K562 (cell line): ENCODE data around the gene DTL.

Source experiments
- KDM5B ChIP-seq: fragments of 200-600 bp; sonication (generic); IDR thresholded peaks from 2 replicates; pipeline ENCODE4 v1.6.1; 2012; ENCODE audit warnings: low read depth, mild to moderate bottlenecking, moderate library complexity, low read length, control low read depth, inconsistent platforms; ENCODE audit not compliant: insufficient replicate concordance
- RBM15 ChIP-seq: fragments of 200-400 bp; formaldehyde crosslinking; IDR thresholded peaks from 2 replicates; pipeline ENCODE4 v1.6.1; 2018; ENCODE audit warnings: mild to moderate bottlenecking, low read length, moderate library complexity; ENCODE audit not compliant: insufficient read depth
- SETDB1 ChIP-seq: IDR thresholded peaks from one replicate; pipeline ENCODE4 v1.6.1; 2012; ENCODE audit warnings: low read length, control low read depth, inconsistent platforms

- TF ChIP-seq RBM15 (no peak), SETDB1 (no peak), KDM5B (no peak)
Observed at GRCh38 chr1:212108981-212109380, 73.4 kb downstream of the DTL start.
